ENCODE results near the gene COL24A1.

The COL24A1 gene

GRCh38 chr1:86156566-86157455 is at the start of gene COL24A1:
Gene COL24A1 (minus strand): TSS chr1:86156772. CDS start chr1:86156396, 376 bp downstream.
- Mint-ChIP-seq H3K36me3 (no peaks in the 10 kb centered on the region), H3K27me3 (peaks cover 26% of the 10 kb centered on the region), H3K4me3 (peak within 1 kb of the TSS; percentile 25), H3K4me1 (ENCODE audit: low read depth) (peaks cover 8% of the 10 kb centered on the region), H3K9me3 (ENCODE audit: low read depth) (no peaks in the 10 kb centered on the region), H3K27ac (no peak within 1 kb of the TSS)

GRCh38 chr1:86205741-86206140 is 49.2 kb upstream of the COL24A1 start:
- H3K4me1 Mint-ChIP-seq (ENCODE audit: low read depth): no peaks in the 10 kb centered on the region
- H3K9me3 Mint-ChIP-seq (ENCODE audit: low read depth): no peaks in the 10 kb centered on the region
- H3K27ac Mint-ChIP-seq: no peak overlapping the region

GRCh38 chr1:86202552-86203340 is 46.2 kb upstream of the COL24A1 start:
- no peak overlapping the region for H3K4me3 Mint-ChIP-seq
- H3K36me3 Mint-ChIP-seq: no peaks in the 10 kb centered on the region
- no peak overlapping the region for H3K27ac Mint-ChIP-seq
- no peaks in the 10 kb centered on the region for H3K4me1 Mint-ChIP-seq (ENCODE audit: low read depth)
- no peaks in the 10 kb centered on the region for H3K9me3 Mint-ChIP-seq (ENCODE audit: low read depth)
- H3K27me3 Mint-ChIP-seq: no peaks in the 10 kb centered on the region

More at GRCh38 chr1:86205741-86206140, 49.2 kb upstream of the COL24A1 start:
- H3K27me3 Mint-ChIP-seq: peaks cover 3% of the 10 kb centered on the region
- H3K36me3 Mint-ChIP-seq: no peaks in the 10 kb centered on the region
- H3K4me3 Mint-ChIP-seq: no peak overlapping the region

GRCh38 chr1:86201311-86201710 is 44.7 kb upstream of the COL24A1 start:
- no peaks in the 10 kb centered on the region for H3K27me3 Mint-ChIP-seq
- no peaks in the 10 kb centered on the region for H3K9me3 Mint-ChIP-seq (ENCODE audit: low read depth)
- no peaks in the 10 kb centered on the region for H3K4me1 Mint-ChIP-seq (ENCODE audit: low read depth)
- no peak overlapping the region for H3K27ac Mint-ChIP-seq
- H3K36me3 Mint-ChIP-seq: no peaks in the 10 kb centered on the region
- no peak overlapping the region for H3K4me3 Mint-ChIP-seq

- Mint-ChIP-seq H3K36me3 (no peaks in the 10 kb centered on the region), H3K9me3 (ENCODE audit: low read depth) (no peaks in the 10 kb centered on the region), H3K27ac (no peak overlapping the region), H3K4me1 (ENCODE audit: low read depth) (no peaks in the 10 kb centered on the region), H3K4me3 (no peak overlapping the region), H3K27me3 (no peaks in the 10 kb centered on the region)
Measured at GRCh38 chr1:86200901-86201300, 44.3 kb upstream of the COL24A1 start.

- H3K9me3 Mint-ChIP-seq (ENCODE audit: low read depth): no peaks in the 10 kb centered on the region
Measured at GRCh38 chr1:86197206-86197855, 40.8 kb upstream of the COL24A1 start.

GRCh38 chr1:86195281-86195680 is 38.7 kb upstream of the COL24A1 start:
- Mint-ChIP-seq H3K36me3 (no peaks in the 10 kb centered on the region), H3K4me1 (ENCODE audit: low read depth) (no peaks in the 10 kb centered on the region), H3K4me3 (no peak overlapping the region), H3K27ac (no peak overlapping the region), H3K27me3 (no peaks in the 10 kb centered on the region), H3K9me3 (ENCODE audit: low read depth) (no peaks in the 10 kb centered on the region)

More at GRCh38 chr1:86197206-86197855, 40.8 kb upstream of the COL24A1 start:
- H3K4me1 Mint-ChIP-seq (ENCODE audit: low read depth): no peaks in the 10 kb centered on the region
- H3K4me3 Mint-ChIP-seq: no peak overlapping the region
- H3K27me3 Mint-ChIP-seq: no peaks in the 10 kb centered on the region
- H3K36me3 Mint-ChIP-seq: no peaks in the 10 kb centered on the region
- no peak overlapping the region for H3K27ac Mint-ChIP-seq

GRCh38 chr1:86194491-86195034 is 38.0 kb upstream of the COL24A1 start:
- no peak overlapping the region for H3K4me3 Mint-ChIP-seq
- no peaks in the 10 kb centered on the region for H3K36me3 Mint-ChIP-seq
- no peak overlapping the region for H3K27ac Mint-ChIP-seq
- no peaks in the 10 kb centered on the region for H3K9me3 Mint-ChIP-seq (ENCODE audit: low read depth)
- peaks cover 2% of the 10 kb centered on the region for H3K27me3 Mint-ChIP-seq
- H3K4me1 Mint-ChIP-seq (ENCODE audit: low read depth): no peaks in the 10 kb centered on the region

GRCh38 chr1:86192417-86192816 is 35.8 kb upstream of the COL24A1 start:
- Mint-ChIP-seq H3K27me3 (peaks cover 2% of the 10 kb centered on the region), H3K36me3 (no peaks in the 10 kb centered on the region), H3K27ac (no peak overlapping the region), H3K9me3 (ENCODE audit: low read depth) (no peaks in the 10 kb centered on the region), H3K4me3 (no peak overlapping the region), H3K4me1 (ENCODE audit: low read depth) (no peaks in the 10 kb centered on the region)

GRCh38 chr1:86191958-86192357 is 35.4 kb upstream of the COL24A1 start:
- H3K9me3 Mint-ChIP-seq (ENCODE audit: low read depth): no peaks in the 10 kb centered on the region
- H3K27ac Mint-ChIP-seq: no peak overlapping the region
- no peaks in the 10 kb centered on the region for H3K36me3 Mint-ChIP-seq
- H3K4me3 Mint-ChIP-seq: no peak overlapping the region
- no peaks in the 10 kb centered on the region for H3K4me1 Mint-ChIP-seq (ENCODE audit: low read depth)
- H3K27me3 Mint-ChIP-seq: peaks cover 2% of the 10 kb centered on the region

GRCh38 chr1:86190873-86191272 is 34.3 kb upstream of the COL24A1 start:
- peaks cover 2% of the 10 kb centered on the region for H3K27me3 Mint-ChIP-seq
- no peaks in the 10 kb centered on the region for H3K4me1 Mint-ChIP-seq (ENCODE audit: low read depth)
- no peaks in the 10 kb centered on the region for H3K36me3 Mint-ChIP-seq
- no peaks in the 10 kb centered on the region for H3K9me3 Mint-ChIP-seq (ENCODE audit: low read depth)
- H3K27ac Mint-ChIP-seq: no peak overlapping the region
- H3K4me3 Mint-ChIP-seq: no peak overlapping the region

- Mint-ChIP-seq H3K9me3 (ENCODE audit: low read depth) (no peaks in the 10 kb centered on the region), H3K27ac (no peak overlapping the region), H3K36me3 (no peaks in the 10 kb centered on the region), H3K4me1 (ENCODE audit: low read depth) (no peaks in the 10 kb centered on the region), H3K27me3 (no peaks in the 10 kb centered on the region), H3K4me3 (no peak overlapping the region)
Measured at GRCh38 chr1:86184426-86184825, 27.9 kb upstream of the COL24A1 start.

GRCh38 chr1:86183810-86184209 is 27.2 kb upstream of the COL24A1 start:
- no peaks in the 10 kb centered on the region for H3K27me3 Mint-ChIP-seq
- no peaks in the 10 kb centered on the region for H3K36me3 Mint-ChIP-seq
- H3K4me3 Mint-ChIP-seq: no peak overlapping the region
- H3K27ac Mint-ChIP-seq: no peak overlapping the region
- no peaks in the 10 kb centered on the region for H3K9me3 Mint-ChIP-seq (ENCODE audit: low read depth)
- no peaks in the 10 kb centered on the region for H3K4me1 Mint-ChIP-seq (ENCODE audit: low read depth)

- Mint-ChIP-seq H3K4me3 (no peak overlapping the region), H3K9me3 (ENCODE audit: low read depth) (no peaks in the 10 kb centered on the region), H3K36me3 (no peaks in the 10 kb centered on the region), H3K27me3 (peaks cover 1% of the 10 kb centered on the region), H3K4me1 (ENCODE audit: low read depth) (no peaks in the 10 kb centered on the region), H3K27ac (no peak overlapping the region)
Measured at GRCh38 chr1:86176226-86176625, 19.7 kb upstream of the COL24A1 start.

- H3K4me1 Mint-ChIP-seq (ENCODE audit: low read depth): no peaks in the 10 kb centered on the region
Measured at GRCh38 chr1:86175756-86176155, 19.2 kb upstream of the COL24A1 start.

More at GRCh38 chr1:86175756-86176155, 19.2 kb upstream of the COL24A1 start:
- Mint-ChIP-seq H3K4me3 (no peak overlapping the region), H3K27me3 (peaks cover 1% of the 10 kb centered on the region), H3K27ac (no peak overlapping the region), H3K9me3 (ENCODE audit: low read depth) (no peaks in the 10 kb centered on the region), H3K36me3 (no peaks in the 10 kb centered on the region)
